ENCODE data around the gene KLRF2.

- TF ChIP-seq JUN (IDR thresholded peaks at IDR 0.05; ENCODE audit: low read depth, low read length) (no peak), POLR2A (IDR thresholded peaks at IDR 0.05; ENCODE audit: control extremely low read depth in 1 of 2, low read depth in 2 of 2, low read length in 2 of 2) (no peak), MAFK (IDR thresholded peaks at IDR 0.05; ENCODE audit: low read depth, low read length) (no peak), RFX5 (IDR thresholded peaks at IDR 0.05; ENCODE audit: borderline replicate concordance, low read depth, low read length) (no peak)
- TF ChIP-seq, protein P1, sequence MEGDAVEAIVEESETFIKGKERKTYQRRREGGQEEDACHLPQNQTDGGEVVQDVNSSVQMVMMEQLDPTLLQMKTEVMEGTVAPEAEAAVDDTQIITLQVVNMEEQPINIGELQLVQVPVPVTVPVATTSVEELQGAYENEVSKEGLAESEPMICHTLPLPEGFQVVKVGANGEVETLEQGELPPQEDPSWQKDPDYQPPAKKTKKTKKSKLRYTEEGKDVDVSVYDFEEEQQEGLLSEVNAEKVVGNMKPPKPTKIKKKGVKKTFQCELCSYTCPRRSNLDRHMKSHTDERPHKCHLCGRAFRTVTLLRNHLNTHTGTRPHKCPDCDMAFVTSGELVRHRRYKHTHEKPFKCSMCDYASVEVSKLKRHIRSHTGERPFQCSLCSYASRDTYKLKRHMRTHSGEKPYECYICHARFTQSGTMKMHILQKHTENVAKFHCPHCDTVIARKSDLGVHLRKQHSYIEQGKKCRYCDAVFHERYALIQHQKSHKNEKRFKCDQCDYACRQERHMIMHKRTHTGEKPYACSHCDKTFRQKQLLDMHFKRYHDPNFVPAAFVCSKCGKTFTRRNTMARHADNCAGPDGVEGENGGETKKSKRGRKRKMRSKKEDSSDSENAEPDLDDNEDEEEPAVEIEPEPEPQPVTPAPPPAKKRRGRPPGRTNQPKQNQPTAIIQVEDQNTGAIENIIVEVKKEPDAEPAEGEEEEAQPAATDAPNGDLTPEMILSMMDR (IDR thresholded peaks at IDR 0.05; ENCODE audit: control extremely low read depth in 1 of 3, insufficient read depth in 1 of 3, low read depth in 1 of 3, low read length in 3 of 3) = no peak
Observed at GRCh38 chr12:9933958-9934357, 52.7 kb downstream of the KLRF2 start.
